ENCODE data around the gene ROCK1. TPM values are rescaled to one million over a fixed set of nuclear protein-coding genes. Genes with fewer than 3 reads are reported as not detected.
A peak's percentile ranks its signal among the peaks of the same experiment; 100 is the strongest.
"Not testable (repeated sequence)": the region's sequence is repeated elsewhere in the genome, so short reads cannot be mapped to it uniquely, and the experiment has no call there.

Gene ROCK1
- total RNA-seq (25.5 TPM), polyA plus RNA-seq (ENCODE audit: insufficient read depth in 1 of 8, insufficient read length in 8 of 8, low replicate concordance in 1 of 8) (10 to 100 TPM; 21.2 to 39.4 (median 31.2) TPM)
- long read RNA-seq, donor 1: 0 reads
- long read RNA-seq, donor 2: 0 reads
- long read RNA-seq, donor 3, partial matches to known transcripts: 10 of 10 reads
- long read RNA-seq, donor 3, other reads (novel, unspliced or antisense): 0 of 10 reads
- long read RNA-seq, donor 4: 0 reads
- long read RNA-seq, donor 5, partial matches to known transcripts: 32 of 32 reads
- long read RNA-seq, donor 5, other reads (novel, unspliced or antisense): 0 of 32 reads
- long read RNA-seq, donor 6, partial matches to known transcripts: 11 of 11 reads
- long read RNA-seq, donor 6, other reads (novel, unspliced or antisense): 0 of 11 reads
- long read RNA-seq, donor 7: 0 reads
- long read RNA-seq, donor 8, partial matches to known transcripts: 15 of 15 reads
- long read RNA-seq, donor 8, other reads (novel, unspliced or antisense): 0 of 15 reads
- long read RNA-seq, donor 9, partial matches to known transcripts: 21 of 22 reads
- long read RNA-seq, donor 9, other reads (novel, unspliced or antisense): 0 of 22 reads
- long read RNA-seq, donor 10, partial matches to known transcripts: 14 of 15 reads
- long read RNA-seq, donor 10, other reads (novel, unspliced or antisense): 0 of 15 reads
- long read RNA-seq, donor 11, partial matches to known transcripts: 19 of 19 reads
- long read RNA-seq, donor 11, other reads (novel, unspliced or antisense): 0 of 19 reads

GRCh38 chr18:21111346-21112139 is at the start of gene ROCK1:
TSS of gene ROCK1 (minus strand) at chr18:21111813. CDS start at chr18:21110910, 903 bp downstream.
- Histone ChIP-seq H3K9me3 (replicated peaks; ENCODE audit: control insufficient read depth, low read depth, low read length) (no peaks in the 10 kb centered on the region), H3K27me3 (ENCODE audit: control insufficient read depth, insufficient read depth, low read length) (no peaks in the 10 kb centered on the region), H3K27ac (ENCODE audit: low read length) (peak within 1 kb of the TSS; percentile 99), H3K4me3 (ENCODE audit: low read length) (peak within 1 kb of the TSS; percentile 96), H3K4me1 (ENCODE audit: control insufficient read depth, insufficient read depth, low read length) (peaks cover 5% of the 10 kb centered on the region), H3K36me3 (ENCODE audit: control insufficient read depth, insufficient read depth, low read length) (no peaks in the 10 kb centered on the region)
- WGBS (ENCODE audit: insufficient coverage): under 1% methylated on average over 80 of the region's 80 CpGs
- DNase-seq: peak; percentile 99

GRCh38 chr18:21155443-21155842 is 43.8 kb upstream of the ROCK1 start:
- no peak for DNase-seq
- no peaks in the 10 kb centered on the region for H3K4me1 ChIP-seq (ENCODE audit: control insufficient read depth, insufficient read depth, low read length)
- H3K4me3 ChIP-seq (ENCODE audit: low read length): no peak overlapping the region
- H3K27ac ChIP-seq (ENCODE audit: low read length): no peak overlapping the region
- H3K36me3 ChIP-seq (ENCODE audit: control insufficient read depth, insufficient read depth, low read length): no peaks in the 10 kb centered on the region
- H3K27me3 ChIP-seq (ENCODE audit: control insufficient read depth, insufficient read depth, low read length): no peaks in the 10 kb centered on the region
- peaks cover 14% of the 10 kb centered on the region for H3K9me3 ChIP-seq (replicated peaks; ENCODE audit: control insufficient read depth, low read depth, low read length)
- no CpG with 5 or more reads among the region's 1 CpG for WGBS (ENCODE audit: insufficient coverage)

- peaks cover 2% of the 10 kb centered on the region for H3K9me3 ChIP-seq (replicated peaks; ENCODE audit: control insufficient read depth, low read depth, low read length)
- H3K4me3 ChIP-seq (ENCODE audit: low read length): no peak overlapping the region
- H3K27me3 ChIP-seq (ENCODE audit: control insufficient read depth, insufficient read depth, low read length): no peaks in the 10 kb centered on the region
- H3K4me1 ChIP-seq (ENCODE audit: control insufficient read depth, insufficient read depth, low read length): peaks cover 2% of the 10 kb centered on the region
- no peak for DNase-seq
- no peaks in the 10 kb centered on the region for H3K36me3 ChIP-seq (ENCODE audit: control insufficient read depth, insufficient read depth, low read length)
- H3K27ac ChIP-seq (ENCODE audit: low read length): no peak overlapping the region
Measured at GRCh38 chr18:21146016-21146415, 34.4 kb upstream of the ROCK1 start.

GRCh38 chr18:21145371-21145770 is 33.8 kb upstream of the ROCK1 start:
- H3K4me3 ChIP-seq (ENCODE audit: low read length): no peak overlapping the region

GRCh38 chr18:21141668-21142422 is 30.2 kb upstream of the ROCK1 start:
- Histone ChIP-seq H3K27me3 (ENCODE audit: control insufficient read depth, insufficient read depth, low read length) (no peaks in the 10 kb centered on the region), H3K9me3 (replicated peaks; ENCODE audit: control insufficient read depth, low read depth, low read length) (no peaks in the 10 kb centered on the region), H3K4me1 (ENCODE audit: control insufficient read depth, insufficient read depth, low read length) (peaks cover 2% of the 10 kb centered on the region), H3K27ac (ENCODE audit: low read length) (no peak overlapping the region), H3K36me3 (ENCODE audit: control insufficient read depth, insufficient read depth, low read length) (no peaks in the 10 kb centered on the region), H3K4me3 (ENCODE audit: low read length) (no peak overlapping the region)
- DNase-seq: peak; percentile 52
- WGBS (ENCODE audit: insufficient coverage): 43% methylated on average over 1 of the region's 5 CpGs

More at GRCh38 chr18:21145371-21145770, 33.8 kb upstream of the ROCK1 start:
- Histone ChIP-seq H3K27ac (ENCODE audit: low read length) (no peak overlapping the region), H3K27me3 (ENCODE audit: control insufficient read depth, insufficient read depth, low read length) (no peaks in the 10 kb centered on the region), H3K9me3 (replicated peaks; ENCODE audit: control insufficient read depth, low read depth, low read length) (peaks cover under 1% of the 10 kb centered on the region), H3K4me1 (ENCODE audit: control insufficient read depth, insufficient read depth, low read length) (peaks cover 2% of the 10 kb centered on the region), H3K36me3 (ENCODE audit: control insufficient read depth, insufficient read depth, low read length) (no peaks in the 10 kb centered on the region)
- no peak for DNase-seq
- WGBS (ENCODE audit: insufficient coverage): no CpG with 5 or more reads among the region's 1 CpG

- 97% methylated on average over 15 of the region's 41 CpGs for WGBS (ENCODE audit: insufficient coverage)
- not testable (repeated sequence) for H3K4me3 ChIP-seq (ENCODE audit: low read length); H3K27ac ChIP-seq (ENCODE audit: low read length); H3K27me3 ChIP-seq (ENCODE audit: control insufficient read depth, insufficient read depth, low read length); H3K9me3 ChIP-seq (replicated peaks; ENCODE audit: control insufficient read depth, low read depth, low read length); DNase-seq; H3K36me3 ChIP-seq (ENCODE audit: control insufficient read depth, insufficient read depth, low read length); H3K4me1 ChIP-seq (ENCODE audit: control insufficient read depth, insufficient read depth, low read length)
Measured at GRCh38 chr18:21137719-21138488, 26.3 kb upstream of the ROCK1 start.

- DNase-seq: peak; percentile 8
- no peaks in the 10 kb centered on the region for H3K4me1 ChIP-seq (ENCODE audit: control insufficient read depth, insufficient read depth, low read length)
- no CpG with 5 or more reads among the region's 3 CpGs for WGBS (ENCODE audit: insufficient coverage)
- H3K4me3 ChIP-seq (ENCODE audit: low read length): no peak overlapping the region
- H3K27me3 ChIP-seq (ENCODE audit: control insufficient read depth, insufficient read depth, low read length): no peaks in the 10 kb centered on the region
- H3K36me3 ChIP-seq (ENCODE audit: control insufficient read depth, insufficient read depth, low read length): no peaks in the 10 kb centered on the region
- H3K9me3 ChIP-seq (replicated peaks; ENCODE audit: control insufficient read depth, low read depth, low read length): no peaks in the 10 kb centered on the region
- no peak overlapping the region for H3K27ac ChIP-seq (ENCODE audit: low read length)
Measured at GRCh38 chr18:21134895-21135294, 23.3 kb upstream of the ROCK1 start.

- Histone ChIP-seq H3K27me3 (ENCODE audit: control insufficient read depth, insufficient read depth, low read length) (no peaks in the 10 kb centered on the region), H3K36me3 (ENCODE audit: control insufficient read depth, insufficient read depth, low read length) (no peaks in the 10 kb centered on the region), H3K4me3 (ENCODE audit: low read length) (no peak overlapping the region), H3K4me1 (ENCODE audit: control insufficient read depth, insufficient read depth, low read length) (no peaks in the 10 kb centered on the region), H3K27ac (ENCODE audit: low read length) (no peak overlapping the region), H3K9me3 (replicated peaks; ENCODE audit: control insufficient read depth, low read depth, low read length) (no peaks in the 10 kb centered on the region)
- DNase-seq: no peak
- WGBS (ENCODE audit: insufficient coverage): 90% methylated on average over 23 of the region's 27 CpGs
Measured at GRCh38 chr18:21132398-21132918, 20.8 kb upstream of the ROCK1 start.

- WGBS (ENCODE audit: insufficient coverage): 80% methylated on average over 2 of the region's 10 CpGs
- Histone ChIP-seq H3K9me3 (replicated peaks; ENCODE audit: control insufficient read depth, low read depth, low read length) (no peaks in the 10 kb centered on the region), H3K4me1 (ENCODE audit: control insufficient read depth, insufficient read depth, low read length) (no peaks in the 10 kb centered on the region)
Measured at GRCh38 chr18:21131698-21132227, 20.1 kb upstream of the ROCK1 start.

More at GRCh38 chr18:21131698-21132227, 20.1 kb upstream of the ROCK1 start:
- no peaks in the 10 kb centered on the region for H3K27me3 ChIP-seq (ENCODE audit: control insufficient read depth, insufficient read depth, low read length)
- H3K27ac ChIP-seq (ENCODE audit: low read length): no peak overlapping the region
- H3K36me3 ChIP-seq (ENCODE audit: control insufficient read depth, insufficient read depth, low read length): no peaks in the 10 kb centered on the region
- no peak for DNase-seq
- H3K4me3 ChIP-seq (ENCODE audit: low read length): no peak overlapping the region

Data from muscle of leg (tissue), 16 donors.